ENCODE data around the gene GRID2. TPM values are rescaled to one million over a fixed set of nuclear protein-coding genes. Genes with fewer than 3 reads are reported as not detected.
"Not testable (repeated sequence)": the region's sequence is repeated elsewhere in the genome, so short reads cannot be mapped to it uniquely, and the experiment has no call there.

The GRID2 gene
- total RNA-seq, 1 experiment from 2014 or later: not detected

DNA sequence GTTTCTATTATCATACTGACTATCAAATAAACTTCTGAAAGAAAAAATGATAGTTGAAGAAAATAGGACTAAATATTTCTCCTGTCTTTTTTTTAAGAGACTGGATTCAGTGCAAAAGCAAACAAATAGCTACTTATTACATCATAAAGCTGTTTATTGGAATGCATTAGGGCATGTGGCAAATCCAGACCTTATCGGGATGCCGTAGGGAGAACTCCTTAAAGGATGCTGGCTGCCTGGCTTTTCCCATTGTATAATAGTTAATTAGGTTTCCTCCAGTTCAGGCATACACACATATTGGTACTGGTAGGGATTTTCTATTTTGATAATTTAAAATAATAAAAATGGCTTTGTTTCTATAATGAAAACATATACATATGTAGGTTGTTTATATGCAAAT, 985.5 kb downstream of the GRID2 start:
- CTCF ChIA-PET: interaction anchor here (0.6 kb wide), 1 partner anchor 19 kb away, joined by 3 read pairs; no protein-coding TSS in a partner anchor
- BruUV-seq (replicated peaks): no TSS peak
- no peak overlapping the region for H3K27ac Mint-ChIP-seq (ENCODE audit: low read depth, unreplicated experiment)

DNA sequence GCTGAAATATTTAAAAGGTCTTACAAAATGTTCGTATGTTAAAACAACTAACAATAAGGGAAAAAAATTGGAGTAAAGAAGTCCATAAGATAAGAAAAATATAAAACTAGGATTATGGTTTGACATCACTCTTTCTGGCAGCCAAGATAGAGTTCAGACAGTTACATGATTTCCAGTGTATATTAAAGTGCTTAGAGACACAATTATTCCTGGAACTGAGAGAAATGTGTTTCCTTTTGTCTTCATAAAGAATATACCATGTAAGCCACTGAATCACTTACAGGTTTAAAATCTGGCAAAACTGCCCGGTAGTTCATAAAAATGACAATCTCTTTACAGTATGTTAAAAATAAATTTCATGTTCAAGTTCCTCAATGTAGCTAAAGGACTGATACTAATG, 986.1 kb downstream of the GRID2 start:
- CTCF ChIA-PET: interaction anchor here (0.6 kb wide), 1 partner anchor 1800 kb away, joined by 3 read pairs; no protein-coding TSS in a partner anchor
- Mint-ChIP-seq H3K27ac (ENCODE audit: low read depth, unreplicated experiment) (no peak overlapping the region), H3K27me3 (ENCODE audit: insufficient read depth, unreplicated experiment) (no peaks in the 10 kb centered on the region), H3K4me1 (ENCODE audit: insufficient read depth, unreplicated experiment) (no peaks in the 10 kb centered on the region), H3K9me3 (ENCODE audit: unreplicated experiment) (no peaks in the 10 kb centered on the region), H3K36me3 (ENCODE audit: insufficient read depth, unreplicated experiment) (no peaks in the 10 kb centered on the region), H3K4me3 (ENCODE audit: unreplicated experiment) (no peak overlapping the region)
- DNase-seq (ENCODE audit: unreplicated experiment): no peak
- TF ChIP-seq, protein P1, sequence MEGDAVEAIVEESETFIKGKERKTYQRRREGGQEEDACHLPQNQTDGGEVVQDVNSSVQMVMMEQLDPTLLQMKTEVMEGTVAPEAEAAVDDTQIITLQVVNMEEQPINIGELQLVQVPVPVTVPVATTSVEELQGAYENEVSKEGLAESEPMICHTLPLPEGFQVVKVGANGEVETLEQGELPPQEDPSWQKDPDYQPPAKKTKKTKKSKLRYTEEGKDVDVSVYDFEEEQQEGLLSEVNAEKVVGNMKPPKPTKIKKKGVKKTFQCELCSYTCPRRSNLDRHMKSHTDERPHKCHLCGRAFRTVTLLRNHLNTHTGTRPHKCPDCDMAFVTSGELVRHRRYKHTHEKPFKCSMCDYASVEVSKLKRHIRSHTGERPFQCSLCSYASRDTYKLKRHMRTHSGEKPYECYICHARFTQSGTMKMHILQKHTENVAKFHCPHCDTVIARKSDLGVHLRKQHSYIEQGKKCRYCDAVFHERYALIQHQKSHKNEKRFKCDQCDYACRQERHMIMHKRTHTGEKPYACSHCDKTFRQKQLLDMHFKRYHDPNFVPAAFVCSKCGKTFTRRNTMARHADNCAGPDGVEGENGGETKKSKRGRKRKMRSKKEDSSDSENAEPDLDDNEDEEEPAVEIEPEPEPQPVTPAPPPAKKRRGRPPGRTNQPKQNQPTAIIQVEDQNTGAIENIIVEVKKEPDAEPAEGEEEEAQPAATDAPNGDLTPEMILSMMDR (IDR thresholded peaks at IDR 0.05; ENCODE audit: unreplicated experiment): no peak
- intact Hi-C loops (cut with micrococcal nuclease): no loop called here
- POLR2A ChIA-PET: interaction anchor here (0.7 kb wide), 1 partner anchor 78 kb away, joined by 3 read pairs; no protein-coding TSS in a partner anchor
- BruUV-seq (replicated peaks): no TSS peak

More for the DNA sequence above, 985.5 kb downstream of the GRID2 start:
- Mint-ChIP-seq H3K4me1 (ENCODE audit: insufficient read depth, unreplicated experiment) (no peaks in the 10 kb centered on the region), H3K27me3 (ENCODE audit: insufficient read depth, unreplicated experiment) (no peaks in the 10 kb centered on the region), H3K36me3 (ENCODE audit: insufficient read depth, unreplicated experiment) (no peaks in the 10 kb centered on the region), H3K4me3 (ENCODE audit: unreplicated experiment) (no peak overlapping the region), H3K9me3 (ENCODE audit: unreplicated experiment) (no peaks in the 10 kb centered on the region)
- TF ChIP-seq, protein P1 (IDR thresholded peaks at IDR 0.05; ENCODE audit: unreplicated experiment): no peak
- no peak for DNase-seq (ENCODE audit: unreplicated experiment)
- POLR2A ChIA-PET: no interaction called here
- intact Hi-C loops (cut with micrococcal nuclease): no loop called here

DNA sequence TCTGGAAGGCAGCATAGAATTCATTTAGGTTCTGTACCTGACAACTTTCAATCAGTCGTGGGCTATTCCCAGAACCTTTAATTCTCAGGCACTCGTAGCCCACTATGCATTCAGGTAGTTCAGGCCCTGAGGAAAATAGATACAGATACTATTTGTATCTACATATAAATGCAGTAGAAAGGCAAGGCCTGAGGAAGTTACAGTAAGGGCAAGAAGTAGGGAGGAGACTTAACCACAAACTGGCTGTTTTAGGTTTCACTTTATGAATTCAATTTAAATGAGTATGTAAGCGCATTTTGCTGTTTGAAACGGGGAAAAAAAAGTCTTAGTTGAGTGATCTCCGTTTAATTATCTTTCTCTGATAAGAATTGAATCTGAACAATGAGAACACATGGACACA, 995.4 kb downstream of the GRID2 start:
- Mint-ChIP-seq H3K27ac (ENCODE audit: low read depth, unreplicated experiment) (no peak overlapping the region), H3K27me3 (ENCODE audit: insufficient read depth, unreplicated experiment) (no peaks in the 10 kb centered on the region), H3K4me1 (ENCODE audit: insufficient read depth, unreplicated experiment) (no peaks in the 10 kb centered on the region), H3K9me3 (ENCODE audit: unreplicated experiment) (no peaks in the 10 kb centered on the region), H3K4me3 (ENCODE audit: unreplicated experiment) (no peak overlapping the region), H3K36me3 (ENCODE audit: insufficient read depth, unreplicated experiment) (no peaks in the 10 kb centered on the region)
- intact Hi-C loops (cut with micrococcal nuclease): no loop called here
- no TSS peak for BruUV-seq (replicated peaks)
- TF ChIP-seq, protein P1 (IDR thresholded peaks at IDR 0.05; ENCODE audit: unreplicated experiment): no peak
- CTCF ChIA-PET: no interaction called here
- POLR2A ChIA-PET: no interaction called here
- no peak for DNase-seq (ENCODE audit: unreplicated experiment)

DNA sequence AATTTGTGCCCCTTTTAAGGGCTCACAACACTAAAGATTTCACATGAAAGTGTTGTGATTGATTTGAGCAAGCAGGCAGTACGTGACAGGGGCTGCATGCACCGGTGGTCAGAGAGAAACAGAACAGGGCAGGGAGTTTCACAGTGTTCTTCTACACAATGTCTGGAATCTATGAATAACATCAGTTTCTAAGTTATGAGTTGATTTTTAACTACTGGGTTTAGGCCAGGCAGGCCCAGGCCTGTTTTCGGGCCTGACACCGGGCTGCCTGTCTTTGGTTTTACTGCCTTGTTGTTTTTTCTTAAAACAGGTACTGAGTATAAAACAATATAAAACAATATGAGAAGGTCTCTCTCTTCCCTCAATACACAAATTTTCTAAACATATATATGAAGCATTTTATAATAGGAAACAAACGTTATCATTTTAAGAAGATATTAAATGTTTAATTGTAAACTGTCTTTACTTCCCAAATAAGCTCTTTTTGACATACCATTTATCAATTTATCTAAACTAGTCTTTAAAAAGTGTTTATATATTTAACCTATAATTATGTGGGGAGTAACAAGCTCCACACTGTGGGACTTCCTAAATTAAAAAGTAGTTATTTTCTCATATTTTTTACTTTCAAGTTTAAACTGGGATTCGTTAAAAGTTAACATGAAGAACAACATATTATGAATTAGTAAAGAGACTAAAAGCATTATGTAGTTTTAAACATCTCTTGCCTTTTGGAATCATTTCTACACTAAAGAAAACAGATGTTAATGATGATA, 997.2 kb downstream of the GRID2 start:
- H3K27me3 Mint-ChIP-seq (ENCODE audit: insufficient read depth, unreplicated experiment); H3K9me3 Mint-ChIP-seq (ENCODE audit: unreplicated experiment); BruUV-seq (replicated peaks); intact Hi-C loops (cut with micrococcal nuclease); H3K4me1 Mint-ChIP-seq (ENCODE audit: insufficient read depth, unreplicated experiment); DNase-seq (ENCODE audit: unreplicated experiment); H3K36me3 Mint-ChIP-seq (ENCODE audit: insufficient read depth, unreplicated experiment); H3K4me3 Mint-ChIP-seq (ENCODE audit: unreplicated experiment): not testable (repeated sequence)
- ChIA-PET CTCF (interaction anchor here (0.6 kb wide), 1 partner anchor 169 kb away, joined by 4 read pairs; no protein-coding TSS in a partner anchor), POLR2A (interaction anchor here (0.6 kb wide), 1 partner anchor 609 kb away, joined by 3 read pairs; no protein-coding TSS in a partner anchor)
- H3K27ac Mint-ChIP-seq (ENCODE audit: low read depth, unreplicated experiment): peak overlapping the region; percentile 87

Measured in MCF 10A (cell line).